Activated CD8-positive, alpha-beta T cell treated with anti-CD3 and anti-CD28 coated beads, Interleukin-2, amount 10 ng/mL, durations not matched to agents 7 days and 5 days (primary cell): Measurements from ENCODE around the gene GOLGA8S. TPM values are rescaled to one million over a fixed set of nuclear protein-coding genes. Genes with fewer than 3 reads are reported as not detected.
"Not testable (repeated sequence)": the region's sequence is repeated elsewhere in the genome, so short reads cannot be mapped to it uniquely, and the experiment has no call there.

Experiments used
- ATAC-seq: fragments of 150-1000 bp; cut with Tn5 transposase; one replicate; pipeline ENCODE4 v1.10.0; 2021; ENCODE audit warnings: moderate library complexity
- CTCF ChIA-PET: fragments of 350-600 bp; sonication (Branson Sonifier 250); formaldehyde crosslinking; loops from one replicate; lab custom pipeline; 2021; ENCODE audit warnings: antibody characterized with exemption; lab: Charles Lee
- POLR2A ChIA-PET: fragments of 350-600 bp; sonication (Branson Sonifier 250); formaldehyde crosslinking; loops from one replicate; lab custom pipeline; 2021; ENCODE audit warnings: antibody characterized with exemption; lab: Charles Lee
- DNase-seq: peaks from one replicate; pipeline ENCODE4 v3.0.0-alpha.2; 2020
- H3K27ac Mint-ChIP-seq: one replicate; pipeline ENCODE4 v1.8.0; 2021; ENCODE audit warnings: mild to moderate bottlenecking, mixed read lengths
- H3K27me3 Mint-ChIP-seq: one replicate; pipeline ENCODE4 v1.8.0; 2021; ENCODE audit warnings: low read depth, mixed read lengths
- H3K36me3 Mint-ChIP-seq: one replicate; pipeline ENCODE4 v1.8.0; 2021; ENCODE audit warnings: low read depth, mixed read lengths
- H3K4me1 Mint-ChIP-seq: one replicate; pipeline ENCODE4 v1.8.0; 2021; ENCODE audit warnings: low read depth, mixed read lengths
- H3K4me3 Mint-ChIP-seq: one replicate; pipeline ENCODE4 v1.8.0; 2021; ENCODE audit warnings: mild to moderate bottlenecking, mixed read lengths
- H3K9me3 Mint-ChIP-seq: one replicate; pipeline ENCODE4 v1.8.0; 2022; ENCODE audit warnings: mixed read lengths; ENCODE audit not compliant: insufficient read depth
- total RNA-seq, 2 experiments: library from RNA; stranded (reverse); gene quantifications; one replicate each; pipeline ENCODE4 v1.2.3, GENCODE V29; 2021

The GOLGA8S gene
- total RNA-seq: 1 to 10 TPM in 1 of 2 experiments, under 1 TPM in 1; 0.92 to 1.0 TPM

GRCh38 chr15:23354448-23354847, at the start of gene GOLGA8S:
Gene GOLGA8S, plus strand, starts transcription at chr15:23354748. Its CDS starts 62 bp downstream, at chr15:23354810.
- H3K36me3 Mint-ChIP-seq, H3K27me3 Mint-ChIP-seq, DNase-seq, H3K27ac Mint-ChIP-seq, H3K4me1 Mint-ChIP-seq, H3K9me3 Mint-ChIP-seq, H3K4me3 Mint-ChIP-seq, POLR2A ChIA-PET, ATAC-seq, CTCF ChIA-PET: not testable (repeated sequence)

GRCh38 chr15:23304805-23305204, 49.7 kb upstream of the GOLGA8S start:
- H3K27me3 Mint-ChIP-seq, ATAC-seq, DNase-seq, H3K9me3 Mint-ChIP-seq: not testable (repeated sequence)
- Mint-ChIP-seq H3K27ac (peak overlapping the region; percentile 96), H3K4me3 (peak overlapping the region; percentile 92), H3K36me3 (peaks cover 29% of the 10 kb centered on the region), H3K4me1 (peaks cover 30% of the 10 kb centered on the region)
- ChIA-PET CTCF (interaction anchor here (1.3 kb wide), 1 partner anchor 269 kb away, joined by 5 read pairs; no protein-coding TSS in a partner anchor), POLR2A (interaction anchor here (0.6 kb wide), 1 partner anchor 134 kb away, joined by 3 read pairs; no protein-coding TSS in a partner anchor)

GRCh38 chr15:23305921-23306320, 48.6 kb upstream of the GOLGA8S start:
- H3K27me3 Mint-ChIP-seq, POLR2A ChIA-PET, ATAC-seq, H3K9me3 Mint-ChIP-seq, CTCF ChIA-PET, H3K27ac Mint-ChIP-seq, DNase-seq, H3K4me3 Mint-ChIP-seq: not testable (repeated sequence)
- H3K4me1 Mint-ChIP-seq: peaks cover 30% of the 10 kb centered on the region
- H3K36me3 Mint-ChIP-seq: peaks cover 37% of the 10 kb centered on the region

GRCh38 chr15:23311233-23311632, 43.3 kb upstream of the GOLGA8S start:
- CTCF ChIA-PET, DNase-seq, POLR2A ChIA-PET, H3K9me3 Mint-ChIP-seq, H3K4me3 Mint-ChIP-seq, ATAC-seq, H3K27me3 Mint-ChIP-seq: not testable (repeated sequence)
- H3K27ac Mint-ChIP-seq: peak overlapping the region; percentile 29
- peaks cover 35% of the 10 kb centered on the region for H3K36me3 Mint-ChIP-seq
- peaks cover 11% of the 10 kb centered on the region for H3K4me1 Mint-ChIP-seq

- H3K4me1 Mint-ChIP-seq, CTCF ChIA-PET, ATAC-seq, H3K36me3 Mint-ChIP-seq, H3K27me3 Mint-ChIP-seq, H3K27ac Mint-ChIP-seq, H3K4me3 Mint-ChIP-seq, POLR2A ChIA-PET, H3K9me3 Mint-ChIP-seq, DNase-seq: not testable (repeated sequence)
Observed at GRCh38 chr15:23334096-23334495, 20.5 kb upstream of the GOLGA8S start, which contains the start of gene GOLGA6L26. Gene GOLGA6L26, minus strand, starts transcription at chr15:23334196. Its CDS starts 61 bp downstream, at chr15:23334135.

- H3K27ac Mint-ChIP-seq, H3K4me1 Mint-ChIP-seq, DNase-seq, POLR2A ChIA-PET, ATAC-seq, H3K4me3 Mint-ChIP-seq, H3K27me3 Mint-ChIP-seq, CTCF ChIA-PET, H3K36me3 Mint-ChIP-seq, H3K9me3 Mint-ChIP-seq: not testable (repeated sequence)
Observed at GRCh38 chr15:23362622-23363021, 8.1 kb downstream of the GOLGA8S start.

GRCh38 chr15:23364261-23364660, 9.7 kb downstream of the GOLGA8S start:
- POLR2A ChIA-PET, H3K9me3 Mint-ChIP-seq, H3K27me3 Mint-ChIP-seq, H3K4me3 Mint-ChIP-seq, CTCF ChIA-PET, H3K36me3 Mint-ChIP-seq, DNase-seq, H3K27ac Mint-ChIP-seq, ATAC-seq, H3K4me1 Mint-ChIP-seq: not testable (repeated sequence)

- ATAC-seq (no peak), DNase-seq (no peak)
- Mint-ChIP-seq H3K27ac (no peak overlapping the region), H3K36me3 (no peaks in the 10 kb centered on the region), H3K4me1 (no peaks in the 10 kb centered on the region), H3K9me3 (no peaks in the 10 kb centered on the region), H3K4me3 (no peak overlapping the region), H3K27me3 (no peaks in the 10 kb centered on the region)
- ChIA-PET POLR2A (no interaction called here), CTCF (no interaction called here)
Observed at GRCh38 chr15:23370578-23370977, 16.0 kb downstream of the GOLGA8S start.

- H3K27me3 Mint-ChIP-seq, CTCF ChIA-PET: not testable (repeated sequence)
Observed at GRCh38 chr15:23371134-23371533, 16.6 kb downstream of the GOLGA8S start.

GRCh38 chr15:23371868-23372267, 17.3 kb downstream of the GOLGA8S start:
- POLR2A ChIA-PET, CTCF ChIA-PET, ATAC-seq, H3K27ac Mint-ChIP-seq, H3K4me1 Mint-ChIP-seq, H3K36me3 Mint-ChIP-seq, H3K9me3 Mint-ChIP-seq, H3K4me3 Mint-ChIP-seq, DNase-seq, H3K27me3 Mint-ChIP-seq: not testable (repeated sequence)

More at GRCh38 chr15:23371134-23371533, 16.6 kb downstream of the GOLGA8S start:
- DNase-seq, H3K27ac Mint-ChIP-seq, POLR2A ChIA-PET, H3K36me3 Mint-ChIP-seq, H3K4me3 Mint-ChIP-seq, H3K4me1 Mint-ChIP-seq, H3K9me3 Mint-ChIP-seq, ATAC-seq: not testable (repeated sequence)

- Mint-ChIP-seq H3K27ac (no peak overlapping the region), H3K4me1 (no peaks in the 10 kb centered on the region), H3K4me3 (no peak overlapping the region), H3K9me3 (no peaks in the 10 kb centered on the region), H3K27me3 (peaks cover 1% of the 10 kb centered on the region), H3K36me3 (no peaks in the 10 kb centered on the region)
- CTCF ChIA-PET: no interaction called here
- DNase-seq (no peak), ATAC-seq (no peak)
- POLR2A ChIA-PET: no interaction called here
Observed at GRCh38 chr15:23372284-23372683, 17.7 kb downstream of the GOLGA8S start.

- H3K4me1 Mint-ChIP-seq, ATAC-seq, H3K9me3 Mint-ChIP-seq, POLR2A ChIA-PET, H3K27me3 Mint-ChIP-seq, H3K27ac Mint-ChIP-seq, H3K4me3 Mint-ChIP-seq, DNase-seq, CTCF ChIA-PET, H3K36me3 Mint-ChIP-seq: not testable (repeated sequence)
Observed at GRCh38 chr15:23372891-23373600, 18.5 kb downstream of the GOLGA8S start.
